ELF-1 (cell line): Measurements from ENCODE around the gene MPND.

ENCODE experiments used
- DNase-seq: peaks from one replicate; pipeline ENCODE4 v3.0.0-alpha.2; 2016; ENCODE audit warnings: low read depth, low spot score

MPND gene

GRCh38 chr19:4343370-4344307 lies at the start of gene MPND:
MPND (plus strand) TSS chr19:4343562; CDS start chr19:4343594, 32 bp downstream.
- no peak for DNase-seq

GRCh38 chr19:4294389-4294788 lies 49.0 kb upstream of the MPND start:
- no peak for DNase-seq

GRCh38 chr19:4295972-4296771 lies 47.2 kb upstream of the MPND start:
- DNase-seq: peak; percentile 46

- DNase-seq: no peak
These were observed 45.2 kb upstream of the MPND start for GRCh38 chr19:4297901-4298809.

- DNase-seq: no peak
These were observed 44.4 kb upstream of the MPND start for GRCh38 chr19:4298810-4299550.

GRCh38 chr19:4300589-4300988 lies 42.8 kb upstream of the MPND start:
- DNase-seq: no peak

- DNase-seq: peak; percentile 71
These were observed 41.6 kb upstream of the MPND start for GRCh38 chr19:4301590-4302242.

GRCh38 chr19:4302243-4302640 lies 41.1 kb upstream of the MPND start, which contains the start of gene TMIGD2:
TMIGD2 (minus strand) TSS chr19:4302389; CDS start chr19:4302385, 4 bp downstream.
- no peak for DNase-seq

- no peak for DNase-seq
These were observed 39.4 kb upstream of the MPND start for GRCh38 chr19:4303819-4304537.

GRCh38 chr19:4304538-4305256 lies 38.7 kb upstream of the MPND start, which contains the start of gene FSD1:
FSD1 (plus strand) TSS chr19:4304598; CDS start chr19:4304747, 149 bp downstream.
- DNase-seq: peak; percentile 82

- no peak for DNase-seq
These were observed 38.1 kb upstream of the MPND start for GRCh38 chr19:4305257-4305612.

- no peak for DNase-seq
These were observed 37.7 kb upstream of the MPND start for GRCh38 chr19:4305659-4306058.

- DNase-seq: peak; percentile 80
These were observed 32.9 kb upstream of the MPND start for GRCh38 chr19:4310247-4311121.

GRCh38 chr19:4313847-4314490 lies 29.4 kb upstream of the MPND start:
- no peak for DNase-seq

- no peak for DNase-seq
These were observed 26.4 kb upstream of the MPND start for GRCh38 chr19:4316956-4317355.

GRCh38 chr19:4318460-4318859 lies 24.9 kb upstream of the MPND start:
- DNase-seq: no peak

GRCh38 chr19:4319067-4319718 lies 24.2 kb upstream of the MPND start:
- no peak for DNase-seq
